Limb (tissue), 2 donors: ENCODE data around the gene SH2B2.
A peak's percentile ranks its signal among the peaks of the same experiment; 100 is the strongest.
"Not testable (repeated sequence)": the region's sequence is repeated elsewhere in the genome, so short reads cannot be mapped to it uniquely, and the experiment has no call there.

Source experiments
- DNase-seq, 2 donors: peaks; one replicate each; pipeline ENCODE4 v3.0.0-alpha.2; 2016; ENCODE audit errors: extremely low spot score in 2 of 2

Gene SH2B2

GRCh38 chr7:102330666-102331460 is 44.2 kb downstream of the SH2B2 start:
- DNase-seq = not testable (repeated sequence)

DNA sequence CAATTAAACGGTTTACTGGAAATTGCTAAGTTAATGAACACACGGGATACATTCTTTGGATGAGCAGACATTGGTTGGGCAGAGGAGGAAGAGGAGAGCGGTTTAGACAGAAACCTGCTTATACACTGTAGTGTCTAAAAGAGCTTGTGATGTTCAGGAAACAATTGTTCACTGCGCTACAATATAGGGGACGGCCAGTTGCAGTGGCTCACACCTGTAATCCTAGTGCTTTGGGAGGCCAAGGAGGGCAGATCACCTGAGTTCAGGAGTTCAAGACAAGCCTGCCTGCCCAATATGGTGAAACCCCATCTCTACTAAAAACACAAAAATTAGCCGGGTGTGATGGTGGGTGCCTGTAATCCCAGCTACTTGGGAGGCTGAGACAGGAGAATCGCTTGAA is 48.9 kb downstream of the SH2B2 start:
- DNase-seq = not testable (repeated sequence)

DNA sequence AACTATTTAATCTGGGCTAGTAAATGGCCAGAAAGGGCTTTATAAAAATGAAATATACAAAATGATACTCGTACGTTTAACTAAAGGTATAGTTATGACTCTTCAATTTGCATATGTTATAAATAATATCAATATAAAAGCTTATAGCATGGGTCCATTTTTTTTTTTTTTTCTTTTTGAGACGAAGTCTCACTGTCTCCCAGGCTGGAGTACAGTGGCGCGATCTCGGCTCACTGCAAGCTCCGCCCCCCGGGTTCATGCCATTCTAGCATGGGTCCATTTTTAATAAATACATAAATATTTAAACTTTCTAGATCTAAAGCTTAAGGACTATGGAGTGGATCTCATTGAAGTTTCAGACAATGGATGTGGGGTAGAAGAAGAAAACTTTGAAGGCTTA is 50.3 kb downstream of the SH2B2 start:
- DNase-seq = not testable (repeated sequence)

DNA sequence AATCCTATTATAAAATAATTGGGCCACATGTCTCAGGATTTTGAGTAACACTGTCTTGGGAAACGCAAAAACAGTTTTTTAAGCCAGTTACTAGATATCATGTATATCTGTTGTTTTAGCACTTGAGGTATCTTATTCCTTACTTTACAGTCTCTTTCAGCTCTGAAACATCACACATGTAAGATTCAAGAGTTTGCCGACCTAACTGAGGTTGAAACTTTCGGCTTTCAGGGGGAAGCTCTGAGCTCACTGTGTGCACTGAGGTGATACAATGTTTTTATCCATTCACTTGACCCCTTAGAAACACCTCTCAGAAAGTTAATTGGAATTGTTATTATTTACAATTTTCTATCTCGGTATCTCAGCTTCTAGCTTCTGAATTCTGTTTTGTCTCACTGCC is 50.8 kb downstream of the SH2B2 start:
- DNase-seq = not testable (repeated sequence)

- DNase-seq = not testable (repeated sequence)
Observed at GRCh38 chr7:102340599-102341368, 54.1 kb downstream of the SH2B2 start.

DNA sequence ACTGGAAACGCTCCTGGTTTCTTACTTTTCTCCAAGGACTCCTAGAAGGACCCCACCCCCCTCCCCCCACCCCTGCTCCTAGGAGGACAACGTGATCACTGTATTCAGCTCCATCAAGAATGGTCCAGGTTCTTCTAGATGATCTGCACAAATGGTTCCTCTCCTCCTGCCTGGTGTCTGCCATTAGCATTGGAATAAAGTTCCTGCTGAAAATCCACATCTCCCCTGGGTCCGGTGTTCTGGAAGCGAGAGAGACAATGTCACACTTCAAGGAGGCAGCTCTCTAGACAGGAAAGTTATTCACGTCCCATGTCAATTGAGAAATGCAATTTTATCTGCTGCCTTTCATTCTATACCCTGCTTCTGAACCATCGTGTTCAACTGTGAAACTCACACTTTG is 60.3 kb downstream of the SH2B2 start:
- not testable (repeated sequence) for DNase-seq

GRCh38 chr7:102356344-102356743 is 69.7 kb downstream of the SH2B2 start, which contains the start of gene SPDYE6:
Gene SPDYE6, minus strand, starts transcription at chr7:102356444. Its CDS starts 421 bp downstream, at chr7:102356023.
- not testable (repeated sequence) for DNase-seq

DNA sequence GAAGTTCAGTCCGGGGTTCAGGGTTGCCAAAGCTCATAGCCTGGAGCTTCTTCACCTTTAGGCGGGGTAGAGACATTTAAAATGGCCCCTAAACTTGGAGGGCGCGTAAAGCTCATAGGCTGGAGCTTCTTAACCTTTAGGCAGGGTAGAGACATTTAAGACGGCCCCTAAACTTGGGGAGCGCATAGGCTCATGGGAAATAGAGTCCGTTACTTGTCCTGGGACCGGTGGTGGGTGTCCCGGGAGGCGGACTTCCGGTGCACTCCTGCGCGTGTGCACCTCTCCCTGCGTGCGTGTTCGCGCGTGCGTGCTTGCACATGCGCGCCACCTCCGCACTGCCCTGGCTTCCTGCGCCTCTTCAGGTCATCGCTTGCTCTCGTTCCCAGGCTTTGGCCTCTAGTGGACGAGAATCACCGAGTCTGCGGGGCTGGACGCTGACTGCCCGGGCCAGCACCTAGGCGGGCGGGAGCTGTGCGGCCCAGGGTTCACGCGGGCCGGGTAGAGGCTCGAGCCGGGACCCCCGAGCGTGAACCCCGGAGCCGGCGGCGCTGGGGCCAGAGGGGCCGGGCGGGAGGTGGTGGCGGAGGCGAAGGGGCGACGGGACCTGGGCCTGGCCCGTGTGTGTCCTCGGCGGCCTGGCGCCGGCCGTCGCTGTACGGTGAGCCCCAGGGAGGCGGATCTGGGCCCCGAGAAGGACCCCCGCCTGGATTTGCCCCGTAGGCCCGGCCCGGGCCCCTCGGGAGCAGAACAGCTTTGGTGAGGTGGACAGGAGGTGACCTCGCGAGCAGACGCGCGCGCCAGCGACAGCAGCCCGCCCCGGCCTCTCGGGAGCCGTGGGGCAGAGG is 77.1 kb downstream of the SH2B2 start:
- peak; percentile 94 to 96 for DNase-seq

DNA sequence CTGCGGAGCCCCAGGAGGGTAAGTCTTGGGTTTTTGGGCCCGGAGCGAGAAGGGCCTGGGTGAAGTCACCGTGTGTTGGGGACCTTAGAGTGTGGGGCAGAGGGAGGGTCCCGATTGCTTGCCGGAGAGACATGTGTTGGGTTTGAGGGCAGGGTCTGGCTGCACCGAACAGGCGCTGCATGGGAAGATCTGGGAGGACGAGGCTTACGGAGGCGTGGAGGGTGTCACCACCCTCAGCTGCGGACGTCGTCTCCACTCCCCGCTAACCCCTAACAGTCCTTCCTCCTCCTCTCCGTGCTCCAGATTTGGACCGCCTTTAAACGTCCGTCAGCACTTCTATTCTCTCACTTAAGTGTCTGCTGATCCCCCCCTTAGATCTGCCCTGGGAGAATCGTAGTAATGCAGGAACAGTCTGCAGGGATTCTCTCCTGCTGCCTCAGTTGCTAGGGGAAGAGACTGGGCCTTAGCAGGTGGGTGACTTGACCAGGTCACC is 77.8 kb downstream of the SH2B2 start:
- DNase-seq = not testable (repeated sequence)

- not testable (repeated sequence) for DNase-seq
Observed at GRCh38 chr7:102365390-102365789, 78.7 kb downstream of the SH2B2 start.

DNA sequence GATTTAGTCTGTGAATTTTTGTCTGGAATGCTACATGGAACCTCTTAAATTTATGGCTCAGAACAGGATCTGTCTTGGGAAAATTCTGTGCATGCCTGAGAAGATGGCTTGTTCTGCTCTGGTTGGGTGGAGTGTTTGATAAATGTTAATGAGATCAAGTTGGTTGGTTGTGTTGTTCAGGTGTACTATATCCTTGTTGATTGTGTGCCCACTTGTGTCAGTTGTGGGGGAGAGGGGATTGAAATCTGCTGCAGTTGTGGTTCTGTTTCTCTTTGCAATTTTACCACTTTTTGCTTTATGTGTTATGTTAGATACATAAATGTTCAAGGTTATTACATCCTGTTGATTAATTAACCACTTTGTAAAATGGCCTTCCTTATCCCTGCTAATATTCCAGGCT is 83.4 kb downstream of the SH2B2 start:
- DNase-seq = not testable (repeated sequence)
